ENCODE data around the gene MATK. TPM values are rescaled to one million over a fixed set of nuclear protein-coding genes. Genes with fewer than 3 reads are reported as not detected.

The MATK gene
- 27.5 TPM for total RNA-seq

GRCh38 chr19:3785938-3786824, at the start of gene MATK:
TSS of gene MATK (minus strand) at chr19:3786381. CDS start at chr19:3785135, 1,246 bp downstream.

GRCh38 chr19:3771906-3772455, 14.2 kb downstream of the MATK start, which contains the start of gene RAX2:
TSS of gene RAX2 (minus strand) at chr19:3772228. CDS start at chr19:3771742, 486 bp downstream.

GRCh38 chr19:3762501-3763459, 23.4 kb downstream of the MATK start, which contains the start of gene MRPL54:
TSS of gene MRPL54 (plus strand) at chr19:3762682. CDS start at chr19:3762701, 19 bp downstream.

GRCh38 chr19:3761382-3762129, 24.6 kb downstream of the MATK start, which contains the start of gene APBA3:
TSS of gene APBA3 (minus strand) at chr19:3761692. CDS start at chr19:3760264, 1,428 bp downstream.

Other genes with a start within 250 kb of the MATK start
- not detected for gene TEKTIP1, start 247.2 kb downstream of the MATK start, total RNA-seq
- 34.4 TPM for gene MFSD12, start 228.8 kb downstream of the MATK start, total RNA-seq
- 60.3 TPM for gene HMG20B, start 213.4 kb downstream of the MATK start, total RNA-seq
- gene GIPC3, start 200.9 kb downstream of the MATK start, total RNA-seq = 0.60 TPM
- 2.0 TPM for gene TBXA2R, start 179.5 kb downstream of the MATK start, total RNA-seq
- gene CACTIN, start 159.6 kb downstream of the MATK start, total RNA-seq = 26.9 TPM
- 57.6 TPM for gene PIP5K1C, start 85.9 kb downstream of the MATK start, total RNA-seq
- gene TJP3, start 78.0 kb downstream of the MATK start, total RNA-seq = 5.3 TPM
- 33.3 TPM for gene APBA3, start 24.7 kb downstream of the MATK start, total RNA-seq
- 36.6 TPM for gene MRPL54, start 23.7 kb downstream of the MATK start, total RNA-seq
- gene RAX2, start 14.2 kb downstream of the MATK start, total RNA-seq = 136 TPM
- gene ZFR2, start 82.7 kb upstream of the MATK start, total RNA-seq = 7.1 TPM
- 23.2 TPM for gene ATCAY, start 94.3 kb upstream of the MATK start, total RNA-seq
- gene NMRK2, start 146.7 kb upstream of the MATK start, total RNA-seq = 2.3 TPM
- 90.9 TPM for gene DAPK3, start 184.7 kb upstream of the MATK start, total RNA-seq
- 2,135 TPM for gene EEF2, start 199.1 kb upstream of the MATK start, total RNA-seq
- gene PIAS4, start 221.4 kb upstream of the MATK start, total RNA-seq = 27.4 TPM

Measured in camera-type eye (tissue), 1 donor.